NOMO-1 treated with DMSO at 0.1 percent for 48 hours (cell line): ENCODE data around the gene SPPL2B.
"Not testable (repeated sequence)": the region's sequence is repeated elsewhere in the genome, so short reads cannot be mapped to it uniquely, and the experiment has no call there.

Experiments
- DNase-seq: peaks from one replicate; lab custom pipeline; 2025; ENCODE audit not compliant: unreplicated experiment; lab: John Stamatoyannopoulos, UW

SPPL2B gene, protein sequence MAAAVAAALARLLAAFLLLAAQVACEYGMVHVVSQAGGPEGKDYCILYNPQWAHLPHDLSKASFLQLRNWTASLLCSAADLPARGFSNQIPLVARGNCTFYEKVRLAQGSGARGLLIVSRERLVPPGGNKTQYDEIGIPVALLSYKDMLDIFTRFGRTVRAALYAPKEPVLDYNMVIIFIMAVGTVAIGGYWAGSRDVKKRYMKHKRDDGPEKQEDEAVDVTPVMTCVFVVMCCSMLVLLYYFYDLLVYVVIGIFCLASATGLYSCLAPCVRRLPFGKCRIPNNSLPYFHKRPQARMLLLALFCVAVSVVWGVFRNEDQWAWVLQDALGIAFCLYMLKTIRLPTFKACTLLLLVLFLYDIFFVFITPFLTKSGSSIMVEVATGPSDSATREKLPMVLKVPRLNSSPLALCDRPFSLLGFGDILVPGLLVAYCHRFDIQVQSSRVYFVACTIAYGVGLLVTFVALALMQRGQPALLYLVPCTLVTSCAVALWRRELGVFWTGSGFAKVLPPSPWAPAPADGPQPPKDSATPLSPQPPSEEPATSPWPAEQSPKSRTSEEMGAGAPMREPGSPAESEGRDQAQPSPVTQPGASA

DNA sequence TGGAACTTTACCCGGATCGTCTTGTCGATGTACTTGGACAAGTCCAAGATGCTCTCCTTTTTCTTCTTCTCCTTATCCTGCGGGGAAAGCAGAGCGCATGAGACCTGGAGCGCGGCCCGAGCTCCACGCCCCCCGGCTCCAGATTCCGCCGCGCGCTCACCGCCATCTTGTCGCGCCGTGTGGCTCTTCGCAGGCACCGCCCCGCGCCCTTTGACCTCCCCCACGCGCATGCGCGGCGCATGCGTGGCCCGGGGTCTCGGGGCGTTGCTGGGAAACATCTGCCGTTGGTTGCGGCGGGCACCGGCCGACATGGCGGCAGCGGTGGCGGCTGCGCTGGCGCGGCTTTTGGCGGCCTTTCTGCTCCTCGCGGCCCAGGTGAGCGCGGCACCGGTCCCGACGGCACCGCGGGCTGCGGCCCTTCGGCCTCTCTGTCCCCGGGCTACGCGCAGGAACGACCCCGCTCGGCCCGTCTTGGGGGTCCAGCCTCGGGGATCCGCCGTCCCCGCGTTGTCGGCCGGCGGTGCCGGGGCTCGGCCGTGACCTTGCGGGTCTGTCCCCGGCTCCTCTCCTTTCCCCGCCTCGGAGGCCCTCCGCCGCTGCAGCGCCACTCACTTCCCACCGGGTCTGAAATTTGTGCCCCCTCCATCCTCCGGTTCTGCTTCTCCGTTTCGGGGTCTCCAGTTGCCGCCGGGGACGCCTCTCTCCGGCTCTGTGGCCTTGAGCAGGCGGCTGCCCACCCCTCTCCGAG lies at the start of gene SPPL2B, which contains the start of gene LSM7:
TSS of gene SPPL2B (plus strand) at position 284 of the 748 bp plus-strand sequence. CDS start at position 310, 26 bp downstream.
TSS of gene LSM7 (minus strand) at position 186 of the 748 bp plus-strand sequence. CDS start at position 166, 20 bp downstream.
- DNase-seq, result peak; percentile 83

DNA sequence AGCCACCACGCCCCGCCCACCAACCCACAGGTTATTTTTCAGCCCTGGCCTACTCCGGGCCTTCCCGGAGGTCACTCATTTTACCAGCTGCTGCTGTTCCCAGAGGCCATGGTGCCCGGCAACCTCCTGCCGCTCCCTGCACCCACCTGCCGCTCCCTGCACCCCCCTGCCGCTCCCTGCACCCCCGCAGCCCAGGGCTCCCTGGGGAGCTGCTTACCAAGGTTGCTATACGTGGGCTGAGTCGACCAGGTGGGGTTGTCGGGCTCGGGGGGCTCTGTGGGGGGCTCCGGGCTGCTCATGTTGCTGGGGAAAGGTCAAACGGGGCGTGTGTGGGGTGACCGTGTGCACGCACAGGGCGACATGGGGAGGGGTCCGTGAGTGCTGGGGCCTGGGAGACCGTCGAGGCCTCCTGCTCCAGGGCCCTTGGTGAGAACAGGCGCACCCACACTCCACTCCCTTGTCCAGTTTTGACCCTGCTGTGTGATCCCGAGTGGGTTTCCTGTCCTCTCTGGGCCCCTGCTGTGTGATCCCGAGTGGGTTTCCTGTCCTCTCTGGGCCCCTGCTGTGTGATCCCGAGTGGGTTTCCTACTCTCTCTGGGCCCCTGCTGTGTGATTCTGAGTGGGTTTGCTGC lies 47.7 kb upstream of the SPPL2B start:
- no peak for DNase-seq

DNA sequence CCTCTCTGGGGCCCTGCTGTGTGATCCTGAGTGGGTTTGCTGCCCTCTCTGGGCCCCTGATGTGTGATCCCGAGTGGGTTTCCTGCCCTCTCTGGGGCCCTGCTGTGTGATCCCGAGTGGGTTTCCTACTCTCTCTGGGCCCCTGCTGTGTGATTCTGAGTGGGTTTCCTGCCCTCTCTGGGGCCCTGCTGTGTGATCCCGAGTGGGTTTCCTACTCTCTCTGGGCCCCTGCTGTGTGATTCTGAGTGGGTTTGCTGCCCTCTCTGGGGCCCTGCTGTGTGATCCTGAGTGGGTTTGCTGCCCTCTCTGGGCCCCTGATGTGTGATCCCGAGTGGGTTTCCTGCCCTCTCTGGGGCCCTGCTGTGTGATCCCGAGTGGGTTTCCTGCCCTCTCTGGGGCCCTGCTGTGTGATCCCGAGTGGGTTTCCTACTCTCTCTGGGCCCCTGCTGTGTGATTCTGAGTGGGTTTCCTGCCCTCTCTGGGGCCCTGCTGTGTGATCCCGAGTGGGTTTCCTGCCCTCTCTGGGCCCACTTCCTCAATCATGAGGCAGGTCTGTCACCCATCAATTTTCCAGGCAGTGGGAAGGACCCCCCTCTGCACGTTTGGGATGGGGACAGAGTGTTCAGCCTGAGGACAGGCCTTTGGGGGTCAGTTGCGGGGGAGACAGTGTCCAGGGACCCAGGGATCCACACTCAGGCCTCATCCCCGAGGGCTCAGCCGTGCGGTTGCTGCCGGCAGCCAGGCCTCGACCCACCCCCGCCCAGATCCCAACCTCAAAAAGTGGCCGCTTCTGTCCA lies 47.0 kb upstream of the SPPL2B start:
- DNase-seq, result not testable (repeated sequence)

DNA sequence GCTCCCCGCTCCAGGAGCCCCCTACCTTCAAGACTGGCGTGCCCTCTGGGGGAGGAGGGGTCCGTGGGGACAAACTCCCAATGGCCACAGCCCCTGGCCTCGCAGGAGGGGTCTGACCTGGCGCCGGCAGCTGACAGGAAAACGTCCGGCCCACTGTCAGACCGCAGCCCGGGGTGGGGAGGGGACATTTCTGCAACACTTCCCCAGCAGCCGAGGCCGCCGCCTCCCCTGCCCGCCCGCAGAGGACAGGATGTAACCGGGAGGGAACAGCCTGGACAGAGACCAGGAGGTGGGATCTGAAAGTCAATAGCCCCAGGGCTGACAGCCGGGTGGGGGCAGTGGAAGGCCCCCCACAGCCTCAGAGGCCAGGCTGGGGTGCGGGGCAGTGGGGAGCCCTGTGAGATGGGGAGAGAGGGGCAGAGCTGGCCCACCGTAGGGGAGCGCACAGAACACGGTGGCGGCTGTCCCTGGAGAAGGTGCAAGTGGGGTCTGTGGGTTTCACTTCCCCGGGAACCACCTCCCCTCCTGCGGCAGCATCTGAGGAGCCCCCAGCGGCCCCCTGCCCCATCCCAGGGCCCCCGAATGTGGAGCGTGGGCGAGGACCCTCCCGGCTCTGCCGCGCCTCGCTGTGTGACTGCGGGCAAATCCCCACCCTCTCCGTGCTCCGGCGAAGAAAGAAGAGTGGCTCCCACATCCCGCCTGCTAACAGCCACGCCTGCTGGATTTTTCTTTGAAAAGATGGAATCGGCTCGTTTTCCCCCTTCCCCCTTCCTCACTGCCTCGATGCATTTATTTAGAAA lies 46.2 kb upstream of the SPPL2B start, which contains the start of gene PEAK3:
TSS of gene PEAK3 (minus strand) at position 114 of the 800 bp plus-strand sequence. CDS start 1,244 bp downstream, outside the sequence.
- peak; percentile 66 for DNase-seq

DNA sequence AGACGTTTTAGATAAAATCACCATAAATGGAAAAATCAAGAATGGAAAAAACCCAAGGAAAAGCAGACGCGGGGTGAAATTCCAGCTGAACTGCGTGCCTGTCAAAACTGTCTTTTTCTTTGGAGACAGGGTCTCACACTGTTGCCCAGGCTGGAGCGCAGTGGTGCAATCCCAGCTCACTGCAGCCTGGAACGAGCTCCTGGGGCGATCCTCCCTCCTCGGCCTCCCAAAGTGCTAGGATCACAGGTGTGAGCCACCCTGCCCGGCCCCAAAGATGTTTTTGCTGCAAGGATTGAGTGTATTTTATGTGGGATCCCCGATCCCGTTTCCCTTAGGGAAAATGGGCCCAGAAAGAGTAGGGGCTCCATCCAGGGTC lies 45.6 kb upstream of the SPPL2B start:
- no peak for DNase-seq

DNA sequence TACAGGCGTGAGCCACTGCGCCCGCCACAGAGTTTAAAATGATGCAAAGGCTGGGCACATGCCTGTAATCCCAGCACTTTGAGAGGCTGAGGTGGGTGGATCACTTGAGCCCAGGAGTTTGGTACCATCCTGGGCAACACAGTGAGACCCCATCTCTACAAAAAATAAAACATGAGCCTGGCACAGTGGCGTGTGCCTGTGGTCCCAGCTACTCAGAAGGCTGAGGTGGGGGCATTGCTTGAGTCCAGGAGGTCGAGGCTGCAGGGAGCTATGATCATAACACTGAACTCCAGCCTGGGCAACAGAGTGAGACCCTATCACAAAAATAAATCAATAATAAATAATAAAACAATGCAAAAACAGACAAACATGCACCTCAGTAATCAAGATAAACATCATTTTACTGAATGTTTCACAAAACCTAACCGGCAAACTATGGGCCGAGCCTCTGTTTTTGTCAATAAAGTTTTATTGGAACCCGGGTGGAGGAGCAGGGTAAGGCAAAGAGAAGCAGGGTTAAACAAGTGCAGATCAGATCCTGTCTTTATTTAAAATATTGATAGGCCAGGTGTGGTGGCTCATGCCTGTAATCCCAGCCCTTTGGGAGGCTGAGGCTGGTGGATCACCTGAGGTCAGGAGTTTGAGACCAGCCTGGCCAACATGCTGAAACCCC lies 44.5 kb upstream of the SPPL2B start:
- DNase-seq, result no peak

DNA sequence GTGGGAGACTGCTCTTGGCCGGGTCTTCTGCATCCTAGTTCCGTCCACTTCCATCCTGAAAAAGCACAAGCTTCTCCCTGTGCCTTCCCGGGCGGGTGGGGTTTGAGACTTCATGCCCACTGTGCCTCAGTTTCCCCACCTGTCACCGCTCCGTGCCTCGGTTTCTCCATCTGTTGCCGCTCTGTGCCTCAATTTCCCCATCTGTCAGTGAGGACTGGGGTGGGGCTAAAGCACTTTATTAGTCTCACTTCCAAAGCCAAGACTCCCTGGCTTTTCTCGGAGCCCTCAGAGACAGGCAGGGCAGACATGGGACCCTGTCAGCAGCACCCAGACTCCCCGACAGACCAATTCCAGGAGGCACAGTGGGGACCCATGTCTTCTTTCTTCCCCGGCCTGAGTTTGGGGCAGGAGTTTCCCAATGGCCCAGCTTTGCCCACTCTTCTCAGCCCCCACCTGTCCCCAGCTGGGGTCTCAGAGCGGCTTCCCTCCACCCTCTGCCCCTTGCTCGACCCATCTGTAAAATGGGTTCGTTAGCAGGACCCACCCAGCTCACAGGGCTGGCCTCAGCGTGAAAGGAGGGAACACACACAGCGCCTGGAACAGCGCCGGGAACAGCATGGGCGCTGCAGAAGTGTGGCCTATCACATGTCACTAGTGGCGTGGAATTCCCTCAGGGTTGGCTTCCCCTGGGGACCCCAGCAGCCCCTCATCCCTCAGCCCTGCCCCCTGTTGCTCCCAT lies 41.9 kb upstream of the SPPL2B start:
- no peak for DNase-seq

DNA sequence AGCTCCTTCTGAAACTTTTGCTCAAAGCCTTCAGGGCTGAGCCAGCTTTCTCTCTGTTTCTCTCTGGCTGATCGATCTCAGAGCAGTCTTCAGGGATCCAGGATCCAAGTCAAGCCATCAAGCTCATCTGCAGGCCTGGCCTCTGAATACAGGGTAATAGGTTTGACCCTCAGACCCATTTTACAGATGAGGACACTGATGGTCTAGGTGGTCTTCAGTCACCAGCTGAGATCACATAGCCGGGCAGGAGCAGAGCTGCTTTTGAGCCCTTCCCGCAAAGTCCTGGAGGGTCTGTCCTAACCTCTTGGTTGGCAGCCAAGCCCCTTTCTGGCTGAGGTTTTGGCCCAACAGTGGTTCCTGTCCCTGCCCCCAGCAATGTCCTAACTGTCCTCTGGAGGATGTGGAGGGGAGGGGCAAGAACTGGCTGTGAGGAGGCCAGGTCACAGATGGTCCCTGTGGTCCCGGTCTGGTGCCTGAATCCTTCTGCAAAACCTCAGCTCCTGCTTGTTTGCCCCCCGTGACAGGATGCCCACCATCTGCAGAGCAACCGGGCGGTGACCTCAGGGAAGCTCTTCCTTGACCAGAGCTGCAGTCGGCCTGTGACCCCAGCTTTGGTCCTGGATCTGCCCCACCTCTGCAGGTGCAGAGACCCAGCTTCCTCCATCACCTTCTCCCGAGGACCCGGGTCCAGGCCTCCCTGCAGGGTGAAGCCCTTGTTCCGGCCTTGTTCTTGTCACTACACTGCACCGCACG lies 40.7 kb upstream of the SPPL2B start:
- no peak for DNase-seq

DNA sequence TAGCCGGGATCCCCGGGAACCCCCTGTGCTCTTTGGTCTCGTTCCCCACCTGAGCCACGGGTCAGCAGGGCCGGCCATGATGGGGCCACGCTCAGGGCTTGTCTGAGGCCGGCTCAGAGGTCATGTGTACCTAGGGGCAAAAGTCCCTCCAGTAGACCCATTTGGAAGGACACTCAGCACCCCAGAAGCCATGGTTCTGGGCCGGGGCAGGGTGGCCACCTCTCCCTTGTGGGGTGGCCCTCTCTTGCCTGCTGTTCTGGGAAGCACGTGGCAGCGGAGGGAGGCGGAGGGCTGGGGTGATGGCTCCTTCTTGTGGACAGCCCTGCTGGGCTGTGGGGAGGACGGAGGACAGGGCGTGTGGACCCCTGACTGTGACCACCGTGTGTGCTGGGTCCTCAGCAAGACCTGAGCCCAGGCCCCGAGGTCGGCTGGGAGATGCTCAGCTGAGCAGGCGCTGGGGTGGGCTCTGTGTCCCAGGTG lies 40.1 kb upstream of the SPPL2B start:
- peak; percentile 45 for DNase-seq

DNA sequence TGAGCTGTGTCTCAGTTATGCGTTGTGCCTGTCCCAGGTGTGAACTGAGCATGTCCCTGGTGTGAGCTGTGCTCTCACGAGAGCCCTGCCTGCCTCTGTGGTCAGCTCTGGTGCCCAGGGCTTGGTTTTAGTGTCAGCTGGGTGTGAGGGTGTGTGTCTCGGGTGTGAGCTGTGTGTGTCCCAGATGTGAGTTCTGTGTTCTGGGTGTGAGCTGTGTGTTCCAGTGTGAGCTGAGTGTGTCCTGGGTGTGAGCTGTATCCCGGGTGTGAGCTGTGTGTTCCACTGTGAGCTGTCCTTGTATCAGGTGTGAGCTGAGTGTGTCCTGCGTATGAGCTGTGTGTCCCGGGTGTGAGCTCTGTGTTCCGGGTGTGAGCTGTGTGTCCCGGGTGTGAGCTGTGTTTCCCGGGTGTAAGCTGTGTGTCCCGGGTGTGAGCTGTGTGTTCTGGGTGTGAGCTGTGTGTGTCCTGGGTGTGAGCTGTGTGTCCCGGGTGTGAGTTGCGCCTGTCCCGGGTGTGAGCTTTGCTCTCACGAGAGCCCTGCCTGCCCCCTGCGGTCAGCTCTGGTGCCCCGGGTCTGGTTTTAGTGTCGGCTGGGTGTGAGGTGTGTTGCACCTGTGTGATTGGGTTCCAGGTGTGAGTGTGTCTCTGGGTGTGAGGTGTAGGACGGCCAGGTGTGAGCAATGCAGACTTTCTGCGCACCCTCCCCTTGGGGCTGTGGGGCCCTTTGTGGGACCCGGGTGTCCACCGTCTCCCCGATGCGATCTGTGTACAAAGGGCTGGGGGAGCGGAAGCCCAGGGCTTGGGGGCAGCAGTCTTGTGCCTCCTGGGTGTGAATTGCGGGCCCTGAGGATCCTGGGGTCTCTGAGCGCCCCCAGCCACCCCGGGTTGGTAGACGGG lies 39.4 kb upstream of the SPPL2B start:
- no peak for DNase-seq

DNA sequence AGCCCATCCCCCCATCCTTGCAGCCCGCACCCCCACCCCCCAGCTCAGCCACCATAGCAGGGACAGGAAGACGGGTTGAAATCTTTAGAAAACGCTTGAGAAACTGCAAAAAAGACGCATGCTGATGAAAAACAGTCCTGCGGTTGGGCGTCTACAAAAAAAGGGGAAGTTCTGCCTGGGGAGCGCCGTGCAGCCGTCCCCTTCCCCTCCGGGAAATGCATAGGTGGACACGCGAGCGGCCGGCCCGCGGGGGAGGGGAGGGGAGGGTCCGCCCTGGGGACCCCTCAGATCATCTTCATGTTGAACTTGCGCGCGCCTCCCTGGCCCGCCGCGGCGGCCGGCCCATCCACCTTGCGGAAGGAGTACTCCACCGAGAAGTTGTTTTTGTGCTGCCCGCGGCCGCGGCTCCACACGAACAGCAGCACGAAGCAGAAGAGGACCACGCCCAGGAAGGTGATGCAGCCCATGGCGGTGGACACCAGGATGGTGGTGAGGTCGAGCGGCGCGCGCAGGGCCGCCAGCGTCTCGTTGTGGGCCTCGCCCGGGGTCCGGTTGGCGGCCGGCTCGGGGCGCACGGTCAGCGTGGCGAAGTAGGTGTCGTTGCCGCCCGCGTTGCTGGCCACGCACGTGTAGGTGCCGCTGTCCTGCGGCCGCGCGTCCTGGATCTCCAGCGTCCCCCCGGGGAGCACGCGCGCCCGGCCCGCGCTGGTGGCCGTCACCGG lies 38.6 kb upstream of the SPPL2B start:
- peak; percentile 95 for DNase-seq

DNA sequence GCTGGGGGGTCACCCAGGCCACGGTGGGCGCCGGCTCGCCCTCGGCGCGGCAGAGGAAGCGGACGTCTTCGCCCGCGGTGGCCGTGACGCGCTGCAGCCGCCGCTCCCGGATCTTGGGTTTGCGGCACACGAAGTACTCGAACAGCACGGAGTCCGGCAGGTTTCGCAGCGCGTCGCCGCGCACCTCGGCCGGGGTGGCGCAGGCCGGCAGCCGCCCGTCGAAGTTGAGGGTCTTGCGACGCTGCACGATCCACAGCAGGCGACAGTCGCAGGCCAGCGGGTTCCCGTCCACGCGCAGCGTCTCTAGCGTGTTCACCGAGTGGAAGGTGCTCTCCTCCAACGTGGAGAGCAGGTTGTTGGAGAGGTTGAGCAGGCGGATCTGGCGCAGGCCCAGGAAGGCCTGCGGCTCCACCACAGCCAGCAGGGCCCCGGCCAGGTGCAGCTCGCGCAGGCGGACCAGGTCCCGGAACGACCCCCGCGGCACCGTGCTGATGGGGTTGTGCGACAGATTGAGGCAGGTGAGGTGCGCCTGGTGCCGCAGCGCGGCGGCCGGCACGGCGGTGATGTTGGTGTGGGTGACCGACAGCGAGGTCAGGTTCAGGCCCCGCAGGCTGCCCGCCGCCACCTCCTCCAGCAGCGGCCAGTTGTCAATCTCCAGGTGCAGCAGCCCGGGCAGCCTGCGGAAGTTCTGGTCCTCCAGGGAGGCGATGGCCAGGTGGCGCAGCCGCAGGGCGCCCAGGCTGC lies 37.9 kb upstream of the SPPL2B start:
- DNase-seq, result no peak

DNA sequence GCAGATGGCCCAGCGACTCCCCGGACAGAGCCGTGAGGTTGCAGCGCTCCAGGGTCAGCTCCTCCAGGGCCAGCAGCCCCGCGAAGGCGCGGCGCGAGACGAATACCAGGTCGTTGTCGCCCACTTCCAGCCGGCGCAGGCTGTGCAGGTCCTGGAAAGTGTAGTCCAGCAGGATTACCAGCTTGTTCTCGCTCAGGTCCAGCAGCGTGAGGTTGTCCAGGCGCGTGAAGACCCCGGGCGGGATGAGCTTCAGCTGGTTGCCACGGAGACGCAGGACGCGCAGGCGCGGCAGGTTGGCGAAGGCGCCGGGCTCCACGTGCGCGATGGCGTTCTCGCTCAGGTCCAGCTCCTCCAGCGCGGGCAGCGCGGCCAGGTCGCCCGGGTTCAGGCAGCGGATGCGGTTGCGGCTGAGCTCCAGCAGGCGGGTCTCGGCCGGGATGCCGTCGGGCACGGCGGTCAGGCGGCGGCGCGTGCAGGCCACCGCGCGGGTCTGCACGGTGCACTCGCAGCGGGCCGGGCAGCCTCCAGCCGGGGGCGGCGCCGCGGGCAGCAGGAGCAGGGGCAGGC lies 37.2 kb upstream of the SPPL2B start:
- DNase-seq, result no peak

DNA sequence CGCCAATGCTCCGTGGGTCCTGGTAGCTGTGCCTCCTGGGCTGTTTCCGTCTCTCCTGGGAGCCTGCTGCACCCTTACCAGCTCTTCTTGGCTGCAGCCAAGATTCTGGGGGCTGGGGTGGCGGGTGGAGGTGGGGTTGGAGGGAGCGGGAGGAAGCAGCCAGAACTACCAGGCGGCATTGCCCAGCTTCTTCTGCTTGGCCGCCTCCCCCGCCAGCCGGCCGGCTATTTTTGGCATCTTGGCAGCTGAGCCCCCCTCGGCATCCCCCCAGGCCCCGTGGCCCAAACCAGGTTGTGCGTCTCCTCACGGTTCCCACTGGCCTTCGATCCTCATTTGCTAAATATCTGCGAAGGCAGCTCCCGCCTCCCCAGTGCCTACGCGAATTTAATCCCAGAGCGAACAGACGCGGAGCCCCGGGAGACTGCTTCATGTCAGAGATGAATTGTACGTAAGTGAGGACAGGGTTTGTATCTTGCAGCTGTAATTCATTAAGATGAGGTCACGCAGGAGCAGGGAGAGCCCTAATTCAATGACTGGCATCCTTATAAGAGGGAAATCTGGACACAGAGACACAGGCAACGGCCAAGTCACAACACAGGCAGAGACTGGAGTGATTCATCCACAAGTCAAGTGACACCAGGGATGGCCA lies 33.7 kb upstream of the SPPL2B start:
- no peak for DNase-seq
